GM12878 (cell line): ENCODE results near the gene CCDC34. TPM values are rescaled to one million over a fixed set of nuclear protein-coding genes. Genes with fewer than 3 reads are reported as not detected.

ENCODE experiments used
- ASH2L ChIP-seq: fragments of 300-600, 200-600 bp; sonication (generic); IDR thresholded peaks from 2 replicates; pipeline ENCODE4 v1.6.1; 2017; ENCODE audit warnings: low read depth, mild to moderate bottlenecking, borderline replicate concordance
- CBX3 ChIP-seq: fragments of 200-600 bp; sonication (generic); IDR thresholded peaks from 2 replicates; pipeline ENCODE4 v1.6.1; 2016; ENCODE audit warnings: low read depth, borderline replicate concordance
- CHD2 ChIP-seq: IDR thresholded peaks from 2 replicates; pipeline ENCODE4 v1.6.1; 2011; ENCODE audit warnings: low read depth, low read length, improper control_type of control experiment, borderline replicate concordance
- CHD4 ChIP-seq: fragments of 200-600 bp; sonication (generic); IDR thresholded peaks from 2 replicates; pipeline ENCODE4 v1.6.1; 2016; ENCODE audit warnings: mild to moderate bottlenecking
- FOXM1 ChIP-seq: IDR thresholded peaks from 2 replicates; pipeline ENCODE4 v1.6.1; 2012; ENCODE audit warnings: low read depth, mild to moderate bottlenecking, inconsistent platforms, low read length, moderate library complexity
- IKZF1 ChIP-seq: fragments of 450-650 bp; conservative IDR thresholded peaks from 2 replicates; pipeline ENCODE4 v1.6.1; 2017; ENCODE audit warnings: antibody characterized with exemption, mild to moderate bottlenecking
- IRF4 ChIP-seq: IDR thresholded peaks from 2 replicates; pipeline ENCODE4 v1.6.1; 2011; ENCODE audit warnings: low read depth, low read length
- IRF5 ChIP-seq: fragments of 450-650 bp; IDR thresholded peaks from 2 replicates; pipeline ENCODE4 v1.6.1; 2017; ENCODE audit warnings: borderline replicate concordance
- JUNB ChIP-seq: IDR thresholded peaks from 2 replicates; pipeline ENCODE4 v1.6.1; 2016; ENCODE audit warnings: antibody characterized with exemption, mild to moderate bottlenecking
- JUND ChIP-seq: IDR thresholded peaks from 2 replicates; pipeline ENCODE4 v1.6.1; 2012; ENCODE audit warnings: low read depth, mild to moderate bottlenecking, low read length, improper control_type of control experiment, moderate library complexity
- LARP7 ChIP-seq: fragments of 450-650 bp; IDR thresholded peaks from 2 replicates; pipeline ENCODE4 v1.6.1; 2017; ENCODE audit warnings: mild to moderate bottlenecking
- NBN ChIP-seq: fragments of 450-650 bp; IDR thresholded peaks from 2 replicates; pipeline ENCODE4 v1.6.1; 2016
- NFYA ChIP-seq: IDR thresholded peaks from 2 replicates; pipeline ENCODE4 v1.6.1; 2011; ENCODE audit warnings: low read depth, mild to moderate bottlenecking, low read length, improper control_type of control experiment, borderline replicate concordance
- NR2F1 ChIP-seq: fragments of 450-650 bp; conservative IDR thresholded peaks from 2 replicates; pipeline ENCODE4 v1.6.1; 2017; ENCODE audit warnings: mild to moderate bottlenecking
- POLR2AphosphoS2 ChIP-seq: IDR thresholded peaks from 2 replicates; pipeline ENCODE4 v1.6.1; 2011; ENCODE audit warnings: low read depth, mild to moderate bottlenecking, low read length, improper control_type of control experiment, moderate library complexity
- SIN3A ChIP-seq: IDR thresholded peaks from 2 replicates; pipeline ENCODE4 v1.6.1; 2012; ENCODE audit warnings: low read depth, low read length, improper control_type of control experiment
- SMAD5 ChIP-seq: IDR thresholded peaks from 2 replicates; pipeline ENCODE4 v1.6.1; 2016; ENCODE audit warnings: antibody characterized with exemption, low read depth
- SRF ChIP-seq, 2 experiments: IDR thresholded peaks; 2 replicates each; pipeline ENCODE4 v1.6.1; 2011; ENCODE audit warnings: low read depth in 2 of 2, low read length in 2 of 2, mild to moderate bottlenecking in 1 of 2, moderate library complexity in 1 of 2
- TCF12 ChIP-seq: IDR thresholded peaks from 2 replicates; pipeline ENCODE4 v1.6.1; 2011; ENCODE audit warnings: low read depth, mild to moderate bottlenecking, low read length
- ZNF592 ChIP-seq: fragments of 450-650 bp; IDR thresholded peaks from 2 replicates; pipeline ENCODE4 v1.6.1; 2017; ENCODE audit warnings: mild to moderate bottlenecking, moderate library complexity
- polyA plus RNA-seq, 11 experiments: library from polyadenylated mRNA; depleted of rRNA in 4 of 11; unstranded in 6 of 11; stranded (reverse) in 5 of 11; fragments of >200 nt; fragmentation: Nextera tagmentation in 4 of 11; fragmentation: Illumina TruSeq in 1 of 11; extraction: Ambion mirVana in 4 of 11; extraction: Trizol in 1 of 11; gene quantifications; 1 replicate in 1 of 11; 2 replicates in 10 of 11; pipeline versions ENCODE4 v1.2.1 to v1.2.3, GENCODE V29; 2011 to 2016; ENCODE audit warnings: inconsistent platforms in 2 of 11, missing spikeins in 2 of 11, low read depth in 1 of 11
- total RNA-seq, 4 experiments: library from RNA; depleted of rRNA in 3 of 4; stranded (reverse); fragments of >200 nt in 3 of 4; fragmentation: Illumina TruSeq in 1 of 4; extraction: Trizol in 1 of 4; gene quantifications; 2 replicates each; pipeline versions ENCODE4 v1.2.1 to v1.2.3, GENCODE V29; 2013 to 2021
- TF ChIP-seq, protein P1 (sequence below): IDR thresholded peaks from 2 replicates; pipeline ENCODE4 v1.6.1; 2012; ENCODE audit warnings: improper control_type of control experiment, low read depth, low read length; ENCODE audit not compliant: insufficient replicate concordance

Gene CCDC34
- total and polyA plus RNA-seq, 10 of the 15 experiments (the other 5 are each of a cell fraction or from before 2014, with no cell fraction given): 6.2 to 39.1 (median 14.6) TPM

DNA sequence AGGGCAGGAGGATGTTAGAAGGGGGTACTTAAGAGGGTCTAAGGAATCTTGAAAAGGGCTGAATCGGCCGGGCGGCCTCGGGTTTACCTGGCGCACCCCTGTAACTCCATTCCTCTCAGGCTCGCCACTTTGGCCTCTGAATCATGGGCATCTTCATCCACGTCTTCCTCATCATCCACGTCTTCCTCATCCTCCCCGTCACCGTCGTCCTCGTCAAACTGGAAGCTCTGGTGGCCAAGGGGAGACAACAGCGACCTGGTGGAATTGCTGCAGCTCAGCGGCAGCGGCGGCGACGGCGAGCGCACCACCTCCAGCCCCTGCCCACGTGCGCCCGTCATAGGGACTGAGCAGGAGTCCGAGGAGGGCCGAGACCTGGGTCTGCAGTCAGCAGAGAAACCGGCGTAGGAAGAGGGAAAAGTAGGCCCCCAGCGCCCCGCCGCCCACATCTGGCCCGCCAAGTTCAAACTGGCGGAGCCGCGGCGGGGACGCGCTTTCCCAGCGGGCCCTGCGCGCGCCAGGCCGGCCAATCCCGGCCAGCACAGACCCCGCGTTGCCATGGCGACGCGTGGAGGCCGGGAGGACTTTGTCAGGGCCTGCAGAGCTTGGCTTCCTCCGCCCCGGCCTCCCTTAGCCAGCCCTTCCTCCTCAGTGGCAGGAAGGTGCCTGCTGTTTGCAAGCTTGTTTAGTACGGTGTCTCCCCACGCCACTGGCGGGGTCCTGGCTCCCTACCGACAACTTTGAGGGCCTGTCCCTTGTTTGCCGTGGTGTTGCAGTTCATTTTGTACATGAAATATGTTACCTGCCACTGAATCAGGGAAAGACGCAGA lies at the start of gene CCDC34 (continued):
- TF ChIP-seq IRF5: no peak
- no peak for TF ChIP-seq JUNB
- TF ChIP-seq, protein P1, sequence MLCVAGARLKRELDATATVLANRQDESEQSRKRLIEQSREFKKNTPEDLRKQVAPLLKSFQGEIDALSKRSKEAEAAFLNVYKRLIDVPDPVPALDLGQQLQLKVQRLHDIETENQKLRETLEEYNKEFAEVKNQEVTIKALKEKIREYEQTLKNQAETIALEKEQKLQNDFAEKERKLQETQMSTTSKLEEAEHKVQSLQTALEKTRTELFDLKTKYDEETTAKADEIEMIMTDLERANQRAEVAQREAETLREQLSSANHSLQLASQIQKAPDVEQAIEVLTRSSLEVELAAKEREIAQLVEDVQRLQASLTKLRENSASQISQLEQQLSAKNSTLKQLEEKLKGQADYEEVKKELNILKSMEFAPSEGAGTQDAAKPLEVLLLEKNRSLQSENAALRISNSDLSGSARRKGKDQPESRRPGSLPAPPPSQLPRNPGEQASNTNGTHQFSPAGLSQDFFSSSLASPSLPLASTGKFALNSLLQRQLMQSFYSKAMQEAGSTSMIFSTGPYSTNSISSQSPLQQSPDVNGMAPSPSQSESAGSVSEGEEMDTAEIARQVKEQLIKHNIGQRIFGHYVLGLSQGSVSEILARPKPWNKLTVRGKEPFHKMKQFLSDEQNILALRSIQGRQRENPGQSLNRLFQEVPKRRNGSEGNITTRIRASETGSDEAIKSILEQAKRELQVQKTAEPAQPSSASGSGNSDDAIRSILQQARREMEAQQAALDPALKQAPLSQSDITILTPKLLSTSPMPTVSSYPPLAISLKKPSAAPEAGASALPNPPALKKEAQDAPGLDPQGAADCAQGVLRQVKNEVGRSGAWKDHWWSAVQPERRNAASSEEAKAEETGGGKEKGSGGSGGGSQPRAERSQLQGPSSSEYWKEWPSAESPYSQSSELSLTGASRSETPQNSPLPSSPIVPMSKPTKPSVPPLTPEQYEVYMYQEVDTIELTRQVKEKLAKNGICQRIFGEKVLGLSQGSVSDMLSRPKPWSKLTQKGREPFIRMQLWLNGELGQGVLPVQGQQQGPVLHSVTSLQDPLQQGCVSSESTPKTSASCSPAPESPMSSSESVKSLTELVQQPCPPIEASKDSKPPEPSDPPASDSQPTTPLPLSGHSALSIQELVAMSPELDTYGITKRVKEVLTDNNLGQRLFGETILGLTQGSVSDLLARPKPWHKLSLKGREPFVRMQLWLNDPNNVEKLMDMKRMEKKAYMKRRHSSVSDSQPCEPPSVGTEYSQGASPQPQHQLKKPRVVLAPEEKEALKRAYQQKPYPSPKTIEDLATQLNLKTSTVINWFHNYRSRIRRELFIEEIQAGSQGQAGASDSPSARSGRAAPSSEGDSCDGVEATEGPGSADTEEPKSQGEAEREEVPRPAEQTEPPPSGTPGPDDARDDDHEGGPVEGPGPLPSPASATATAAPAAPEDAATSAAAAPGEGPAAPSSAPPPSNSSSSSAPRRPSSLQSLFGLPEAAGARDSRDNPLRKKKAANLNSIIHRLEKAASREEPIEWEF: no peak
- TF ChIP-seq SMAD5: no peak
- TF ChIP-seq NFYA: no peak
- TF ChIP-seq NR2F1: 0 out of 2 replicates have a peak, but pooled peaks have one; percentile 17
- TF ChIP-seq ASH2L: peak; percentile 87; the same call in 1 of the 2 replicates
- TF ChIP-seq FOXM1: peak; percentile 41; the same call in 1 of the 2 replicates
- TF ChIP-seq JUND: no peak
- no peak for TF ChIP-seq CBX3
- TF ChIP-seq POLR2AphosphoS2: 0 out of 2 replicates have a peak, but pooled peaks have one; percentile 16
- TF ChIP-seq CHD4: no peak
- peak; percentile 93 for TF ChIP-seq SIN3A
- TF ChIP-seq TCF12: peak; percentile 38; the same call in 1 of the 2 replicates
- TF ChIP-seq NBN: no peak
- TF ChIP-seq IKZF1: peak; percentile 69
- TF ChIP-seq CHD2: peak; percentile 66; the same call in 1 of the 2 replicates
- TF ChIP-seq LARP7: peak; percentile 82
- no peak for TF ChIP-seq IRF4
- TF ChIP-seq ZNF592: no peak
- TF ChIP-seq SRF (IDR thresholded peaks at IDR 0.05; ENCODE audit: low read depth in 2 of 2, low read length in 2 of 2): no peak
